Measurements from ENCODE around the gene ZNF805. TPM values are rescaled to one million over a fixed set of nuclear protein-coding genes. Genes with fewer than 3 reads are reported as not detected.

Gene ZNF805
- total RNA-seq, 1 experiment from 2014 or later = 9.2 TPM

GRCh38 chr19:57212109-57212508 is 28.3 kb upstream of the ZNF805 start:
- ChIA-PET RAD21 (ENCODE audit: low non-redundant PET in 1 of 2, low total read pairs in 2 of 2, uncharacterized antibody in 2 of 2, unreplicated experiment in 2 of 2) (no interaction called here), CTCF (no interaction called here), POLR2A (no interaction called here)
- Histone ChIP-seq H2AFZ (ENCODE audit: low read depth, low read length, poor library complexity, severe bottlenecking) (no peak overlapping the region), H3K36me3 (ENCODE audit: control insufficient read depth in 1 of 2, insufficient read depth in 2 of 2, low read length in 2 of 2) (peaks cover 33 to 49% of the 10 kb centered on the region in 2 experiments), H3K9ac (ENCODE audit: low read length) (no peak overlapping the region), H3K4me2 (ENCODE audit: low read length) (no peak overlapping the region), H3K4me3 (replicated peaks in 1 of 2; ENCODE audit: low read depth in 1 of 2, low read length in 2 of 2) (no peak overlapping the region), H3K9me2 (ENCODE audit: insufficient read depth) (no peaks in the 10 kb centered on the region), H4K20me1 (ENCODE audit: insufficient read depth) (no peaks in the 10 kb centered on the region), H3K9me3 (ENCODE audit: control insufficient read depth in 1 of 2, insufficient read depth in 1 of 2, low read depth in 1 of 2, low read length in 2 of 2) (no peaks in the 10 kb centered on the region), H3K4me1 (ENCODE audit: control insufficient read depth in 1 of 2, insufficient read depth in 2 of 2, low read length in 2 of 2) (no peaks in the 10 kb centered on the region), H3K27me3 (ENCODE audit: insufficient read depth, low read length) (no peaks in the 10 kb centered on the region), H3K27ac (ENCODE audit: low read depth, low read length) (no peak overlapping the region), H3K79me2 (ENCODE audit: insufficient read depth, low read length) (peaks cover 39% of the 10 kb centered on the region)
- BruUV-seq (replicated peaks) = no TSS peak
- intact Hi-C loops (cut with micrococcal nuclease) = no loop called here
- TF ChIP-seq REST (IDR thresholded peaks at IDR 0.05; ENCODE audit: low read depth) (no peak), ZBTB33 (IDR thresholded peaks at IDR 0.05; ENCODE audit: extremely low read depth, insufficient replicate concordance, low read length) (no peak), RAD21 (IDR thresholded peaks at IDR 0.05; ENCODE audit: low read depth) (no peak), CBX3 (IDR thresholded peaks at IDR 0.05; ENCODE audit: low read depth) (no peak), YY1 (IDR thresholded peaks at IDR 0.05; ENCODE audit: extremely low read depth, insufficient replicate concordance, low read depth, low read length) (no peak), EZH2phosphoT487 (IDR thresholded peaks at IDR 0.05; ENCODE audit: borderline replicate concordance) (no peak), POLR2A (IDR thresholded peaks at IDR 0.05; ENCODE audit: borderline replicate concordance, extremely low read depth, insufficient read depth, insufficient read length) (no peak), POLR2AphosphoS5 (IDR thresholded peaks at IDR 0.05; ENCODE audit: low read depth, low read length) (no peak), SP1 (IDR thresholded peaks at IDR 0.05; ENCODE audit: low read depth) (no peak), CTCF (IDR thresholded peaks at IDR 0.05 in 2 of 3, conservative IDR thresholded peaks at IDR 0.05 in 1 of 3; ENCODE audit: borderline replicate concordance in 1 of 3, insufficient read depth in 1 of 3, low read depth in 2 of 3, low read length in 2 of 3) (no peak), SIN3A (IDR thresholded peaks at IDR 0.05; ENCODE audit: low read depth) (no peak), MAX (IDR thresholded peaks at IDR 0.05) (no peak), CEBPB (IDR thresholded peaks at IDR 0.05; ENCODE audit: low read depth) (no peak), ZFX (IDR thresholded peaks at IDR 0.05) (no peak), FOSL1 (IDR thresholded peaks at IDR 0.05; ENCODE audit: low read depth) (no peak), EZH2 (IDR thresholded peaks at IDR 0.05) (no peak), TCF7L2 (IDR thresholded peaks at IDR 0.05; ENCODE audit: borderline replicate concordance, extremely low read depth, insufficient read depth, insufficient read length) (no peak)
- no peak for DNase-seq (ENCODE audit: low read depth, low spot score)
- no peak for ATAC-seq

Data from HCT116 (cell line).